Glomerular visceral epithelial cell (primary cell): ENCODE data around the gene FXYD3.

ENCODE experiments used
- DNase-seq: peaks from one replicate; pipeline ENCODE4 v3.0.0-alpha.2; 2016; ENCODE audit errors: extremely low spot score

The FXYD3 gene

DNA sequence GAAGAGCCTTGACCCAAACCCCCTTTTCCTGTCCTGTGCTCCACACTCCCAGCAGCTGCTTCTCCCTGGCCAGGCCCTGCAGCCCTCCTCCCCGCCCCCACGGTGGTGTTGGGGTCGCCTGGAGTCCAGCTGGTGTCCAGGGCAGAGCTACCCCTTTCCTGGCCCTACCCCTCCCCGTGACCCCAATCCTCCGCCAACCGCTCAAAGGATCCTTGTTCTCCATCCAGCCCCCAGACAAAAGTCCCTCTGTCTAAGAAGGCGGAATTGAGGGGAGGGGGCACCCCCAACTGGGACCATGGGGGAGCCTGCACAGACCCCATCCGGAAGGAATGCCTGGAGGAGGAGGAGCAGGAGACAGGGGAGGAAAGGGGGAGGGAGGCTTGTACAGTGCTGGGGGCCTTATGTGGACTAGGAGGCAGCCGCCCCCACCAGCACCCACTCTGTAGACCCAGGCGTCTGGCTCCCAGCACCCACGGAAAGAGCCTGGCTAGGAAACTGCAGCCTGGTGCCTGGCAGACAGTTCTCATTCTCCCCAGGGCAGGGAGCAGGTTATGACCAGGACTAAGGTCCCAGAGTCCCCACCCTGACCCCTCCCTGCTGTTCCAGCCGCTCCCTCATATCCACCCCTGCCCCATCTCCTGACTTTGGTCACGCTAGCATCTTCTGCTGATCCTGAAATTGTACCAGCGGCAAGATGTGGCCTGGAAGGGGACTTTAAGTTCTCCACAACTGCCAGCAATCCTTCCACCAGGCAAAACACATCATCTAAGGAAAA lies at the start of gene FXYD3:
TSS of gene FXYD3 (plus strand) at position 647 of the 775 bp plus-strand sequence. CDS start 3,554 bp downstream, outside the sequence.
- DNase-seq = no peak

GRCh38 chr19:35066121-35066520 lies 49.5 kb upstream of the FXYD3 start:
- no peak for DNase-seq

DNA sequence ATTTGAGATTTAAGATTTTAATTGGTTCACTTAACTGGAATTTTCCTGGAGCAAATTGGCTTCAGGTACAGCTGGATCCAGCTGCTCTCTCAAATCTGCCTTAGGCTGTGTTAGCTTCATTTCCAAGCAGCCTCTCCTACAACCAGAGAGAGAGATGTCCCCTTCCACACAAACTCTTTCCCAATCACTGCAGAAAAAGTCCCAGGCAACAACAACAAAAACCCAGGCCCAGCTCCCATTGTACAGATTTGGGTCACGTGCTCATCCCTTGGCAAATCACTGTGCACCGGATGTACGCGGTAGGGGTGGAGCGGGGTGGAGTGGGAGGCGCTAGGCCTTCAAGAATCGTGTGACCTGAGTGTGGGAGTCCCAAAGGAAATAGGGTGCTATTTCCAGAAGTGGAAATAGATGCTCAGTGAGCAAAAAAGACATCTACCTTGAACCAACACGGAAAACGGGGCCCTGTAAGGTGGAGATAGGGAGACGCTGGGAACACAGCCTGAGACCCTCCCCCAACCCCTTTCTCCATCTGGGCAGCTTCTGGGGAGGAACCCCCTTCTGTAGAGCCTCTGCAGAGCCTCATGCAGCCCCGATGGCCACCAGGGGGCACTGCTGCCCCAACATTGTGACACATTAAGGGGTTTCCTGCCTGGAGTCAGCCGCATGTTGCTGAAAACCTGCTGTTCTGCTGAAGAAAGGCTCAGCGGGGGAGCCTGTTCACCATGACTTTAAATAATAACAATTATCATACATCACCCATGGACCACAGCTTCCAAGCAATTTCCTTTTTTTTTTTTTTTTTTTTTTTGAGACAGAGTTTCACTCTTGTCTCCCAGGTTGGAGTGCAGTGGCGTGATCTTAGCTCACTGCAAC lies 48.7 kb upstream of the FXYD3 start:
- DNase-seq = peak; percentile 75

DNA sequence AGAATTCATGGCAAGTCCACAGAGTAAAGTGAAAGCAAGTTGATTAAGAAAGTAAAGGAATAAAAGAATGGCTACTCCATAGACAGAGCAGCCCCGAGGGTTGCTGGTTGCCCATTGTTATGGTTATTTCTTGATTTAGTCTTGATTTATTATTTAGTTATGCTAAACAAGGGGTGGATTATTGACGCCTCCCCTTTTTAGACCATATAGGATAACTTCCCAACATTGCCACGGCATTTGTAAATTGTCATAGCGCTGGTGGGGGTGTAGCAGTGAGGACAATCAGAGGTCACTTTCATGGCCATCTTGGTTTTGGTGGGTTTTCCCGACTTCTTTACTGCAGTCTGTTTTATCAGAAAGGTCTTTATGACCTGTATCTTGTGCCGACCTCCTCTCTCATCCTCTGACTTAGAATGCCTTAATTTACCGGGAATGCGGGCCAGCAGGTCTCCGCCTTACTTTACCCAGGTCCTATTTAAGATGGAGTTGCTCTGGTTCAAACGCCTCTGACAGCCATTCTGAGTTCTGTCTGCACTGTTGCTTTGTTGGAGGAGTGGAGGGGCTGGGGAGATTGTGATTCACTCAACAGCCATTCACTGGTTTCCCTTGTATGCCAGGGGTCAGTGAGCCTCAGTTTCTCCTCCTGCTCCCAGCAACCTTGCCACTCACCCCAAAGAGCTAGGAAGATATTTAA lies 46.5 kb upstream of the FXYD3 start:
- DNase-seq = no peak

DNA sequence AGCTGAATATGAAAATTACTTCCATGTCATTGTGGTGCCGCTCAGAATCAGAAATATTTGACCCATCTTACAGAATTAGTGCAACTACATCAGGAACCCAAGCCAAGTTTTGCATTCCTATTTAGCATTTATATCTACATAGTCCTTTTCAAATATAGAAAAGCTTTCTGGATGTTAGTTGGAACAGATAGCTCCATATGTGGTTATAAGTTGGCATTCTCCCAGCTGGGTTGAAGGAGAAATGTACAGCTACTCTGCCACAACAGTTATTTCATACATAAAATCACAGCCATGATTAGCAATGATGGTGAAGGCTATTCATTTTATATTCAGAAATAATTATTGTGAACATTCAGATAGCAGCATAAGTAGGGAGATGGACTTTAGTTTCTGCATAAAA lies 45.9 kb upstream of the FXYD3 start:
- DNase-seq = no peak

DNA sequence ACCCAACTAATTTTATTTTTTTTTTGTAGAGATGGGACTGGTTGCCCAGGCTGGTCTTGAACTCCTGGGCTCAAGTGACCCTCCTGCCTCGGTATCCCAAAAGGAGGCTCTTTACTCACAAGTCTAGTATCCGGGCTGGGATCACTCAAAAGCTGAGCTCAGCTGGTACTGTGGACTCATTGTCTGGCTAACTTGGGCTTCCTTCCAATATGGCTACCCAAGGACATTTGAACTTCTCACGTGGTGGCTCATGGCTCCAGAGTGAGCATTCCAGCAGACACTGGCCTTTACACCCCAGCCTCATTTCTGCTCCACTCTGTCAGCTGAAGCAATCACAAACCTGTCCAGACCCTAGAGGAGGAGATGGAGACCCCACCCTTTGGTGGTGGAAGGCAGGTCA lies 45.2 kb upstream of the FXYD3 start:
- DNase-seq = no peak

- DNase-seq = no peak
Measured at GRCh38 chr19:35073516-35073915, 42.1 kb upstream of the FXYD3 start.

DNA sequence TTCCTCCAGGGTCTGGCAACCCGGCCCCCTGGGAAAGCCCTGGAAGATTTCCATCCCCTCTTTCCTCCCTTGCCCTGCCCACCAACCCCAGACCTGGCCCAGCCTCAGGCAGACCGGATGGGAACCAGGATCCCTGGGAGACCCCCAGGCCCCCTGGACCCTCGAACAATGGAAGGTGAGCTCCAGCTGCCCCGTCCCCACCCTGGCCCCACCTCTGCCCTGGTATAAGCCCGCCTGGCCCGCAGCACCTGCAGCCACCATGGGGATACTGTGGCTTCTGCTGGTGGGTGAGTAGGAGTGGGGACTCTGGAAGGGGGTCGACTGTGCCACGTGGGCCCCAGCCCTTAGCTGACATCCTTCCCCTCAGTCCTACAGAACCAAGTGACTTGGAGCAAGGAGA lies 41.7 kb upstream of the FXYD3 start:
- DNase-seq = no peak

- DNase-seq = no peak
Measured at GRCh38 chr19:35074426-35075201, 41.0 kb upstream of the FXYD3 start.

DNA sequence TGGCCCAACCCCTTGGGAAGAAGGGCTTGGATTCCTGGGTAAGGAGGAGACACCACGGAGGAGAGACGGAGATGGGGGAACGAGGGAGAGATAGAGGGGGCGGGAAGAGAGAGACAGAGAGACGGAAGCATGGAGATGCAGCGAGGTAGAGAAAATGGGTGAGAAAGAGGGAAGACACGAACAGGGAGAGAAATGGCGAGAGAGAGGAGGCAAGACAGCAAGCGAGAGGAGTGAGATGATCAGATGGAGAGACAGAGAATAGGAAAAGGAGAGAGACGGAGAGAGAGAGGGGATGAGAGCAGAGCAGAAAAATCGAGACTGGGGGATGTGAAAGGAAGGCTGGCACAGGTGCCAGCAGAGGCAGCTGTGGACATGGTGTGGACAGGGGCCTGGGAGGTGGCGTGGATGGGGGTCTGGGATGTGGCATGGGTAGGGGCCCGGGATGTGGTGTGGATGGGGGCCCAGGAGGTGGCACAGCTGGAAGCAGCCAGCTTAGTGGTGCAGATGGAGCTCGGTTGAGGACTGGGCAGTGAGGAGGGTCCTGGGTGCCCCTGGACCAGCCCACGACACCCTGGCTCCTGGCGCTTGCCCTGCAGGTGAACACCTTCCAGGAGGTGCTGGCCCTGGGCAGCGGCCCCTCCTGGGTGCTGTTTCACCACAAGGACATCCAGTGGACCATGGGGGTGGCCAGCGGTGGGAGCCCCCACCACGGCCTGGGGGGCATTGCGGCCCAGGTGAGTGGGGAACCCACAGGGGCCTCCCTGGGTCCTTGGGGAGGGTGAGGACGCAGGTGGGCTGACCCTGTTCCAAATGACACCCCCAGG lies 40.2 kb upstream of the FXYD3 start:
- no peak for DNase-seq

DNA sequence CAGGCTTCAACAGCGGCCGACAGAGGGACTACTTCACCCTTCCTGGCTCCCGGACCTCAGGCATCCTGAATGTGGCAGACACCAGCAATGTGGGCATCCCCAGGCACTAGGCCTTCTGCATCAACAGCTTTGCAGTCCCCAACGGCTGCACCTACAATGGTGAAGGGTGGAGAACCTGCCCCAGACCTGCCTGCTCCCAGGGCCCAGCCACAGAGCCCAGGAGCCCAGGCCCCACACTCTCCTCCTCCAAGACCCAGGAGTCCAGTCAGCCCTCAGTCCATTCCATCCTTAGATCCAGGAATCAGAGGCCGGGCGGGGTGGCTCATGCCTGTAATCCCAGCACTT lies 39.6 kb upstream of the FXYD3 start:
- DNase-seq = no peak

DNA sequence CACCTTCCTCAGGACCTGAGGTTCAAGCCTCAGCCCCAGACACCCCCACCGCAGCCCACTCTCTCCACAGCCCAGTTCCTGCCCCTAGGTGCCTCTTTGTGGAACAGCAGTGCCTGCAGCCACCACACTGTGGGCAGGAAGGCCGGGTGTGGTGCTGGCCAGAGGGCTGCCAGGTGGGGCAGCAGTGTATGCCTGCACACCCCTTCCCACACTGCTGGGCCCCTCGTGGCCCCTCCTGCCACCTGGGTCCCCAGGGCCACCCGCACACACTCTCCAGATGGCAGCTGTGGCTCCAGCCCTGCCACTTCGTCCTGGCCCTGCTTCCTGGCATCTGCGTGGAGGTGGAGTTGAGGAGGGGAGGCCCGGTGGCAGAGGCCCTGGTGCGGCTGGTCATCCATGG lies 39.0 kb upstream of the FXYD3 start:
- DNase-seq = no peak

DNA sequence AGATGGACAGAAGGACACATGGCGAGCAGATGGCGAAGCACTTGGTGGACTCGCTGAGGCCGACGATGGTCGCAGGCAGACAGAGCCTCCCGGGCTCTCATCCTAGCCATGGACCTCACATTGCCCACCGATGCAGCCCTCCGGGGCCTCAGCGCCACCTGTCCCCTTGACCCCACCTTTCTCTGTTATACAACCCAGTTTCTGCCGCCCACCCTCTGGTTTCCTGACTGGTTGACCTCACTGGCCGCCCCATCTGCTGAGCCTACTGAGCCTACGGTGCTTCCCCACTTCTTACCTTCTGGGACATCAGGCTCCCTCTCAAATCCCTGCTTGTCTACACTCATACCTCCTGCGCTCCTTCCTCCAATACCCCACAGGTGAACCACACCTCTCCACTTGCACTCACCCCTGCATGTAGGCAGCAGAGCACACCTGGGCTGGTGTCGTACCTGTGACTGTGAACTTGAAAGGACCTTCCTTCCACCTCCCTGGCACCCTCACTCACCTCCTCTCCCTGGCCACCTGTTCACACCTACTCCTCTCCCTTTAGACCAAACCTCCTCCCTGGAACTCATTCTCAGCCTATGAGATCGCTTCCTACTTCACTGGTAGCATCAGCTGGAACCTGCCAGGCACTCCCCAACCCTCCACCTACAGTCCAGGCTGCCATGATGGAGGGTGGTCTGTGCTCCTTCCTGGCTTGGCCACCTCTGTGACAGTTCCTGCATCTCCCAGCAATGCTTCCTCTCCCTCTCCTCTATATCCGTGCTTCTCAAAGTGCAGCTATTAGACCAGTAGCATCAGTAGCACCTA lies 38.0 kb upstream of the FXYD3 start:
- DNase-seq = no peak

DNA sequence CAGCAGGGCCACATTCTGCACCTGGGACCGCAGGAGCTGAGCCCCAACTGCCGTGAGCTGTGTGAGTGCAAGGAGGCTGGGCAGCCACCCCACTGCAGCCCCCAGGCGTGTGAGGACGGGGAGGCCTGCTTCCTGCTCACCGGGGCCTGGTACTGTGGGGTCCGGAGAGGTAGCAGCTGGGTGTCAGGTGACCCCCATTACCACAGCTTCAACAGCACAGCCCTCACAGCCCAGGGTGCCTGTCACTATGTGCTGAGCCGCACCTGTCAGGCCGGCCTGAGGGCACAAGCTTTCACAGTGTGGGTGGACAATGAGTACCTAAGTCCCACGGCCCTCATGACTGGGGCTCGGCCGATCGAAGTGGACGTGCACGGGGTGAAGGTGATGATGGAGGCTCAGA lies 35.8 kb upstream of the FXYD3 start:
- DNase-seq = no peak

- DNase-seq = no peak
Measured at GRCh38 chr19:35080613-35081170, 34.9 kb upstream of the FXYD3 start.

GRCh38 chr19:35081201-35081600 lies 34.4 kb upstream of the FXYD3 start:
- no peak for DNase-seq

- no peak for DNase-seq
Measured at GRCh38 chr19:35083691-35084508, 31.7 kb upstream of the FXYD3 start.

GRCh38 chr19:35084509-35084762 lies 31.2 kb upstream of the FXYD3 start:
- no peak for DNase-seq

DNA sequence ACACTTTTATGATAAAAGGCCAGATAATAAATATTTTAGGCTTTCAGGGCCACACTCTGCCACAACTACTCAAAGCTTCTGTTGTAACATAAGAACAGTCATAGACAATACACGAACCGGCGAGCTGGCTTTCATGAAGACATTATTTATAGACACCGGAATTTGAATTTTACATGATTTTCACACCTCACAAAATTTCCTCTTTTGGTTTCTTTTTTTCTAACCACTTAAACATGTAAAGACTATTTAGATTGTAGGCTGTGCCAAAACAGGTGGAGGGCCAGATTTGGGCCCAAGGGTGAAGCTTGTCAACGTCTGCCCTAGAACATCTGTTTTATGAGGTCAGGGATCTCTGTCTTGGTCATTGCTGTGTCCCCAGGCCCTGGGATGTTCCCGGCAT lies 29.7 kb upstream of the FXYD3 start:
- DNase-seq = no peak
